Inflammatory macrophage treated with lipopolysaccharide for 4 hours (primary cell): Measurements from ENCODE around the gene RABGGTA.

Experiments
- DNase-seq: peaks from one replicate; pipeline ENCODE4 v3.0.0-alpha.2; 2020

RABGGTA gene

GRCh38 chr14:24278424-24278823 lies 7.0 kb upstream of the RABGGTA start:
- DNase-seq, result no peak

GRCh38 chr14:24277606-24278321 lies 6.4 kb upstream of the RABGGTA start:
- DNase-seq, result peak; percentile 92

- DNase-seq, result peak; percentile 64
Measured at GRCh38 chr14:24277071-24277470, 5.7 kb upstream of the RABGGTA start.

- peak; percentile 94 for DNase-seq
Measured at GRCh38 chr14:24274101-24274543, 2.7 kb upstream of the RABGGTA start.

GRCh38 chr14:24273422-24273998 lies 2.1 kb upstream of the RABGGTA start:
- peak; percentile 66 for DNase-seq

- peak; percentile 19 for DNase-seq
Measured at GRCh38 chr14:24272467-24272866, 1.1 kb upstream of the RABGGTA start.

- DNase-seq, result no peak
Measured at GRCh38 chr14:24271834-24272263, 452 bp upstream of the RABGGTA start.

- DNase-seq, result no peak
Measured at GRCh38 chr14:24270537-24271133, 762 bp downstream of the RABGGTA start.

GRCh38 chr14:24269910-24270536 lies 1.4 kb downstream of the RABGGTA start:
- no peak for DNase-seq

GRCh38 chr14:24269368-24269767 lies 2.0 kb downstream of the RABGGTA start:
- no peak for DNase-seq

GRCh38 chr14:24268225-24268624 lies 3.2 kb downstream of the RABGGTA start:
- DNase-seq, result no peak

GRCh38 chr14:24267516-24267915 lies 3.9 kb downstream of the RABGGTA start:
- DNase-seq, result no peak

- no peak for DNase-seq
Measured at GRCh38 chr14:24266344-24267244, 4.8 kb downstream of the RABGGTA start.

- DNase-seq, result no peak
Measured at GRCh38 chr14:24264298-24264697, 7.1 kb downstream of the RABGGTA start.

GRCh38 chr14:24263848-24264247 lies 7.5 kb downstream of the RABGGTA start:
- no peak for DNase-seq

GRCh38 chr14:24262821-24263733 lies 8.3 kb downstream of the RABGGTA start, which contains the start of gene TGM1:
TGM1 (minus strand) TSS chr14:24263177; CDS start chr14:24262352, 825 bp downstream.
- no peak for DNase-seq

GRCh38 chr14:24261969-24262327 lies 9.4 kb downstream of the RABGGTA start:
- DNase-seq, result no peak

GRCh38 chr14:24261256-24261968 lies 10.0 kb downstream of the RABGGTA start:
- no peak for DNase-seq

GRCh38 chr14:24260780-24261157 lies 10.6 kb downstream of the RABGGTA start:
- no peak for DNase-seq

GRCh38 chr14:24260026-24260779 lies 11.2 kb downstream of the RABGGTA start:
- DNase-seq, result no peak
